ENCODE results near the gene SLC44A3. TPM values are rescaled to one million over a fixed set of nuclear protein-coding genes. Genes with fewer than 3 reads are reported as not detected.

Gene SLC44A3
- total RNA-seq, 1 donor from 2014 or later = 0.20 TPM

- DNase-seq (ENCODE audit: low read depth, low spot score) = no peak
These were observed 52.8 kb downstream of the SLC44A3 start for GRCh38 chr1:94872771-94873495.

GRCh38 chr1:94873520-94874351 lies 53.6 kb downstream of the SLC44A3 start:
- no peak for DNase-seq (ENCODE audit: low read depth, low spot score)

DNA sequence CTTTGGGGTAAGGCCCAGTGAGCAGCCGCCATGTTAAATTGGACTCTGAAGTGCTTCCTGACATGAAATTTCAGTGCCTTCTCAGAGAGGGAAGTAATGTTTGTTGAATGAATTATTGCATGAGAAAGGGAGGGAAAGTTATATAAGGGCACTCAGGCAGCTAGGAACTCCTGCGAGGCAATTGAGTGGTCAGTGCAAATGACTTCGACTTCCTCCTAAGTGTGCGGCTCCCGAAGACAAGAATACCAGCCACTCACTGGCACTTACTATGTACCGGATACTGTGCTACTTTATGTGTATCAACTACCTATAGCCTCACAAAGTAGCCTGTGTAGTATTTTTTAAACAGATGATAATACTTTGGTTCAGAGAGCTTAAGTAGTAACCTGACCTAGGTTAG lies 54.3 kb downstream of the SLC44A3 start:
- no peak for DNase-seq (ENCODE audit: low read depth, low spot score)

GRCh38 chr1:94875794-94876193 lies 55.6 kb downstream of the SLC44A3 start:
- no peak for DNase-seq (ENCODE audit: low read depth, low spot score)

DNA sequence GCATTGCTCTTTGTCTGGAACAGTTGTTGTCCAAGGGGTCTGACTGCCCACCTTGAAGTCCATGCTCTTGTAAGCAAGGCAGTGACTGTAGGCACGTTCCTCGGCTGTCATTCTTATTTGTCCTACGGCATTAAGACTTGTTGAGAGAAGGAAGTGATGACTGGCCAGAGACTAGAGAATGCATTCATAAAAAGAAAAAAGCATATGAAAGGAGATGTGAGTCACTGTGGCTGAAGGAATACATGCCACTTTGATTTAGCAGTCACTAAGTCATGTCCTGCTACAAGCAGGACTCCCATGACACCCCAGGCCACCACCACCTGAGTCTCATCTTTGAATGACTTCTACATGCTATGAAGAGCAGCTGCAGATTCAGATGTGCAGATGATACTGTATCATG lies 56.2 kb downstream of the SLC44A3 start:
- peak; percentile 51 for DNase-seq (ENCODE audit: low read depth, low spot score)

GRCh38 chr1:94878329-94878728 lies 58.2 kb downstream of the SLC44A3 start:
- no peak for DNase-seq (ENCODE audit: low read depth, low spot score)

- no peak for DNase-seq (ENCODE audit: low read depth, low spot score)
These were observed 63.5 kb downstream of the SLC44A3 start for GRCh38 chr1:94883691-94884090.

DNA sequence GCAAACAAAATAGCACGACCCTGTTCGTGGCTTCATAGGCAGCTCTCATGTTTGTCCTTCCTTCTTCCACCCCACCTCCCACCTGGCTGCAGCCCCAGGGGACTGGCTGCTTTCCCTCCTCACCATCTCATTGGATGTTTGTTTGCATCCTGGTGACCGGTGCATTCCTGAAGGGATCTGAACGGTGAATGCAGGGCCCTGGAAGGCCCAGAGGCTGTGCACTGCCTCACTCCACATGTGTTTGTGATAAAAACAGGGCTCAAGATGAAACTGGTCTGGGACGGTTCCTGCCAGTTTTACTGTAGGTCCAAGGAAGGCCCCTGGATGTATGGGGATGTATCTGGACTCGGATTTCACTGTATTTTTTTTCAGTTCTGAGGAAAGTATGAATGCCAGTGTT lies 63.9 kb downstream of the SLC44A3 start:
- DNase-seq (ENCODE audit: low read depth, low spot score) = no peak

DNA sequence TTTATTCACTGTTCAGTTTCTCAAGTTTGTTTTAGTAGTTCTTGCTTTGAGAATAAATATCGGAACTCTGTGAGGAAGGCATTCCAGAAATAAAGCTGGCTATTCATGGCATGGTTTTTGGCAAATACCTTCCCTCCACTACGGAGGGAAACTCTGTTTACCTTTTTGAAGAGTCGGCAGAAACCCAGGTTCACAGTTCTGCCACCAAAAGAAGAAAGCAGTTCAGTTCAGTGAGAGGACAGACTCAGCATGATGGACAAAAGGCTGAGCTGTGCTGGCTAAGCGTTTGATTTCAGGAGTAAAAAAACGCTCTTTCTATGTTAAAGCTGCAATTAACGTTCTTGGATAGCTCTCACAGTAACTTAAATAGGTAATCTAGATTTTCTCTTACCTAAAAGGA lies 64.3 kb downstream of the SLC44A3 start:
- DNase-seq (ENCODE audit: low read depth, low spot score) = no peak

- DNase-seq (ENCODE audit: low read depth, low spot score) = no peak
These were observed 66.2 kb downstream of the SLC44A3 start for GRCh38 chr1:94886361-94886760.

DNA sequence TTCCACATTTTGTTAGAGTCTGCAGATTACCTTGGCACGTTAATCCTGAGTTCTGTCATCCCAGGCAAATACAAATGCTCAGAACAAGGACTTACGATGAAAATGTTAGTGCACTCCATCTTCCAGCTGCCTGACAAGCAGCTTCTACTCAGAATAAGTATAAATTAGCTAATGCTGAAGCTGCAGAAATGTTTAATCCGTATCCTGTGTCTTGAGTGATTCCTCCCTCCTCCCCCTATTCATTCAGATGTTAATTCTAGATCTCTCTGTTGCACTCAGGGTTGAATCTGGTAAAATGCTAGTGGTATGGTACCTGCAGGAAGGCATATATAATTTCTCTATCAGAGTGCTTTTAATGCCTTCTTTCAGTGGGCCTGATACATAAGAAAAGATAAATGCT lies 66.9 kb downstream of the SLC44A3 start:
- DNase-seq (ENCODE audit: low read depth, low spot score) = no peak

- no peak for DNase-seq (ENCODE audit: low read depth, low spot score)
These were observed 67.5 kb downstream of the SLC44A3 start for GRCh38 chr1:94887603-94888171.

DNA sequence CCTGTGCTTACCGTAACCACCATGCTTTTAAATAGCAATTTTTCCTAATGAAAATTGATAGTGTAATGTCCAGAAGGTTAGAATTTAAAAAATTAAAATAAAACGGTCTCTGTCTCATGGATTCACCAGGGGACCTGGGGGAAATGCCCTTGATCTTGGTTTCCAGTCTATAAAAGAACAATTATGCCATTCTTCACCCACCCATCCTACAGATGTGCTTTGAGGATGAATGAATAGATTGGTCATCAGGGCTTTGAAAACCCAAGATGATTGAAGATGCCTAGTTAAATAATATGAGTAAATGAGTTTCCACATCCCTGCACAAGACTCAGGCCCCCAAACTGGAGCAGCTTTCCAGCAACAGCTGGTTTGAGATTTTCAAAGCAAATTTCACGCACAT lies 68.0 kb downstream of the SLC44A3 start:
- no peak for DNase-seq (ENCODE audit: low read depth, low spot score)

DNA sequence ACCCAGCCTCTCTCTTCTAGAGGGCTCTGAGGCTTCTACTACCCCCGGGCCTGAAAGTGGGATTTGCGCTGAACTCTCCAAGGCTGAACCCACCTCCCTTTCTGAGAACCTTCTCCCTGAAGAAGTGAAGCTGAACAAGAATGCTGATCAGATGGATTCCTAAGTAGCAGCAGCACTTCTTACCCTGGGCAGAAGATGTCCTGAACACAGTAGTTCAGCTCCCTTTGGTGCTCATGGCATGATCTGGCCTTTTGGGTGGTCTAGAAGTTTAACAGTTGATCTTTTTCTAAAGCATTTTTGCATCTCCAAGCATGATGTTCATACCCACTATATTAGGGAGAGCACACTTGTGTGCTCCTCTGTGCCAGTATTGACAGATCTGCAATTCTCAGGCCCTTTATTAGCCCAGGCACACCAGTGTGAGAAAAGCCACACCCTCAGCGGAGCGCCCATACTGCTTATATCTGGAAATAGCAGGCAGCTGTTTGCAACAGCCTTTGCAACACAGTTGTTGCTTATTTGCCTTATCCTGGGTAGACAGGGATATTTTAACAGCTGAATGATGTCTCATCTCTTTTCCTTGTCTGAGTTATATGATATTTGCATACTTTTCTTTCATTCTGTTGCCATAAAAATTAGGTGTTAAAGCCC lies 72.6 kb downstream of the SLC44A3 start:
- DNase-seq (ENCODE audit: low read depth, low spot score) = no peak

- no peak for DNase-seq (ENCODE audit: low read depth, low spot score)
These were observed 74.5 kb downstream of the SLC44A3 start for GRCh38 chr1:94894630-94895029.

- DNase-seq (ENCODE audit: low read depth, low spot score) = no peak
These were observed 75.4 kb downstream of the SLC44A3 start for GRCh38 chr1:94895518-94895917.

DNA sequence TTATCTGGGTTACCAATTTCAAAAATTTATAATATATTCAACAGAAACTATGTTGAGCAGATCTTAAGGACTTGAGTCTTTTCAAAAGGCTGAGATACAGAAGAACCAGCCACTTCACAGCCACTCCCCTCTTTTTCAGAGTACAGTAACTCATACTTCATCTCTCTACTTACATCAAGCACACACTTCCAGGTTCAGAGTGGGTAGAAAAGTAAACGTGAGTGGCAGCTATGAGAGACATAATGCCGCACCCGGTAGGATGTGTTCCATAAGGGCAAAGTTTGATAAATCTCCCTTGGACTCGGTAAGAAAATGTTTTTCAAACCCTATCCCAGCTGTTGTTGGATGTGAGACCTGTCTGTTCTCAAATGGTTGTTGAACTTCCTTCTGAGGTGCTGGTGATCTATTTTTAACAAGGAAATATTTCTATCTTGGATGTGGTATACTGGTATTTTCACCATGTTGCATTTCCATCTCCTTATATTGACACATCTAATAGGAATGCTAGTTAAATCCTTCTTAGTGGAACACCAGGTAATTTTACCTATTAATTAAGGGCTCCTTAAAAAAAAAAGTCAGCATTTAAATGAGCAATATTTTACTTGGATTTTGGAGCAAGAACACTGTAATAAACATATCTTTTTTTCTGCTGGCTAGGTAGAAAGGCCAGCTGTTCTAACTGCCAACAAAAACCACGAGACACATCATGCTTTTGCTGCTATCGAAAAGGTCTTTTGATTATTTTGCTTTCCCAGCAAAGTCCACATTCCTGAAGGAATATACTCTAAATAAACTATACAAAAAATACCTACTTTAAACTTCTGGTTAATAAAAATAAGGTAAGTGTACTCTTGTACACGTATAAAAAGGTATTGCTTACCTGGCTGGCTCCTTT lies 78.6 kb downstream of the SLC44A3 start:
- DNase-seq (ENCODE audit: low read depth, low spot score) = no peak

DNA sequence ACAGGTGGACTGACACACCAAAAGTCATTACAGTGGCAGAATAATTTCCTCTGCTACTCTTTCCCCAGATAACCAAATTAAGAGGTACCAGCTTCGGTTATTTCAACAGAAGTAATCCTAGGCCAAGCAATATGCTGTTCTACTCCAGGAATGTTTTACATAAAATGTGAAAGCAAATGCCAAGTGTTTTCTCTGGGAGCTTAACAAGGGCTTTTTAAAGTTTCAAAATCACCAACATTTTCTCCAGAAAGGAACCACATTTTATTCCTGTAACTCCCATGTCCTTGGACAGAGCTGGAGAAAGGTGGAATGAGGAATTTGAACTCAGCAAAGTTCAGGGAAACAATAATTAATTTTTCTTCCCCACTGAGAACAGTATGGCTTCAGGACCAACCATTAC lies 79.6 kb downstream of the SLC44A3 start:
- no peak for DNase-seq (ENCODE audit: low read depth, low spot score)

DNA sequence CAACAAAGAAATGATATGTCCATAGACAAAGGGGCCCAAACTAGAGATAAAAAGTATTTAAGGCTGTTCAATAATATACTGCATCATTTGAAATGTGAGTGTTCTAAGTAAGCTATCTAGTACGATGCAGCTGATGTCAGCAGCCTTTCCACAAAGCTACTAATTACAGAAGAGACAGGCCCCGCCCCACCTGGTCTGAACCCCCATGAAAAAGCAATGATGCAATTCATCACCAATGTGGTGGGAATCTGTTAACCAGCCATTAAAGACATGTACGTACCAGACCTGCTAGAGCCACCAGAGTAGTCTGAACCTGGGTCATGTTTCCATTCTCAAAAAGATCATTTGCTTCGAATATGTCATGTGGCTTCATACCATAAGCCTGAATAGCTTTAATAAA lies 81.7 kb downstream of the SLC44A3 start:
- DNase-seq (ENCODE audit: low read depth, low spot score) = no peak

DNA sequence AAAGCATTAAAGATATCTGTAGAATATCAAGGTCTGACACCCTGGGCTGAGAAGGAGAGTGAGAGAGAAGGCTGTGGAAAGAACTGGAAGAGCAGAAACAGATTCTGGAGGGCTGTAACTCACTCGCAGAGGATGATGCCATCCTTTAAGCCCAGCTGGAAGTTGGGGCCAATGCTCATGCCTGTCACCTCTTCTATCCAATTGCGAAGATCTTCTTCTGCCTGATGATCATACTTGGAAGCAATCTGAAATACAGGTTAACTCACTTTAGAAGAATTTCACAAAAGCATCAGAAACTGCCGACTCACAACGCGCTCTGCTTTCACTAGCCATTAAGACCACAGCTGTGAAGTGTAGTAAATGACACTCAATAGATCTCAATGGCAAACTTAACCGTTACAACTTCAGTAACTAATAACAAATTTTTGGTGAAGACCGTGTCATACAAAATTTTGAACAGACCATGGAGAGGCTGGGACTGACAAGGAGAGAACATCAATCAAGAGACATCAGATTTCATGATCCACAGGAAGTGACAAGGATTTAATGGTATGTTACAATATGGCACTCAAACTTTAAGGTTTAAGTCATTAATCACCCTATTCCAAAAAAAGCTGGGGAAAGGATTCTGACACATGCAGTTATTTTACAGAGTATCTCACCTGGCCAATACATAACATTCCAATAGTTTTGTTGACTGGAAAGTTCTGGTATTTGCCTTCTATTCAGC lies 83.3 kb downstream of the SLC44A3 start:
- no peak for DNase-seq (ENCODE audit: low read depth, low spot score)
